GM10847 (cell line): ENCODE measurements around the gene CNTNAP4.

Experiments used
- POLR2A ChIP-seq: IDR thresholded peaks from 2 replicates; pipeline ENCODE4 v1.6.1; 2011; ENCODE audit not compliant: insufficient read length; ENCODE audit errors: extremely low read depth

CNTNAP4 gene

GRCh38 chr16:76346210-76346609 lies 69.0 kb downstream of the CNTNAP4 start:
- no peak for TF ChIP-seq POLR2A

- no peak for TF ChIP-seq POLR2A
Observed at GRCh38 chr16:76351441-76351840, 74.2 kb downstream of the CNTNAP4 start.

- no peak for TF ChIP-seq POLR2A
Observed at GRCh38 chr16:76360404-76360803, 83.2 kb downstream of the CNTNAP4 start.

- no peak for TF ChIP-seq POLR2A
Observed at GRCh38 chr16:76370344-76370743, 93.1 kb downstream of the CNTNAP4 start.

GRCh38 chr16:76371441-76371840 lies 94.2 kb downstream of the CNTNAP4 start:
- TF ChIP-seq POLR2A, result no peak

- no peak for TF ChIP-seq POLR2A
Observed at GRCh38 chr16:76373998-76374397, 96.8 kb downstream of the CNTNAP4 start.

- TF ChIP-seq POLR2A, result no peak
Observed at GRCh38 chr16:76376988-76377387, 99.8 kb downstream of the CNTNAP4 start.

- TF ChIP-seq POLR2A, result no peak
Observed at GRCh38 chr16:76378020-76378419, 100.8 kb downstream of the CNTNAP4 start.

- no peak for TF ChIP-seq POLR2A
Observed at GRCh38 chr16:76381096-76381495, 103.9 kb downstream of the CNTNAP4 start.

- TF ChIP-seq POLR2A, result no peak
Observed at GRCh38 chr16:76385601-76386230, 108.5 kb downstream of the CNTNAP4 start.

- TF ChIP-seq POLR2A, result no peak
Observed at GRCh38 chr16:76386784-76387183, 109.6 kb downstream of the CNTNAP4 start.

- TF ChIP-seq POLR2A, result no peak
Observed at GRCh38 chr16:76387994-76388393, 110.8 kb downstream of the CNTNAP4 start.

GRCh38 chr16:76389126-76389525 lies 111.9 kb downstream of the CNTNAP4 start:
- TF ChIP-seq POLR2A, result no peak

- TF ChIP-seq POLR2A, result no peak
Observed at GRCh38 chr16:76390476-76390875, 113.3 kb downstream of the CNTNAP4 start.

- TF ChIP-seq POLR2A, result no peak
Observed at GRCh38 chr16:76396977-76397376, 119.8 kb downstream of the CNTNAP4 start.

- TF ChIP-seq POLR2A, result no peak
Observed at GRCh38 chr16:76409706-76410105, 132.5 kb downstream of the CNTNAP4 start.

GRCh38 chr16:76421571-76421970 lies 144.4 kb downstream of the CNTNAP4 start:
- no peak for TF ChIP-seq POLR2A

GRCh38 chr16:76428858-76429257 lies 151.7 kb downstream of the CNTNAP4 start:
- TF ChIP-seq POLR2A, result no peak

- no peak for TF ChIP-seq POLR2A
Observed at GRCh38 chr16:76441391-76441790, 164.2 kb downstream of the CNTNAP4 start.
